ENCODE data around the gene TFIP11.
A peak's percentile ranks its signal among the peaks of the same experiment; 100 is the strongest.

TFIP11 gene

GRCh38 chr22:26476705-26477340 lies 35.5 kb downstream of the TFIP11 start:
- no peak for DNase-seq

DNA sequence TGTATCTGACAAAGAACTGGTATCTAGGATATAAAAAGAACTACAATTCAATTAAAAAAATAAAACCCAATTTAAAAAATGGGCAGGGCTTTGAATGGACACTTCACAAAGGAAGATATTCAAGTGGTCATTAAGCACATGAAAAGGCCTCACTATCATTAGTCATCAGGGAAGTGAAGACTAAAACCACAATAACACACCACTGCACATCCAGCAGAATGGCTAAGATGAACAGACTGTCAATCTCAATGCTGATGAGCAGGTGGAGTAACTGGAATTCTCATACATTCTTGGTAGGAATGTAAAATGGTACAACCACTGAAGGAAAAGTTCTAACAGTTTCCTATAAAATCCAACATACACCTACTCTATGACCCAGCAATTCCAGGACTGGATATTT lies 37.6 kb downstream of the TFIP11 start:
- no peak for DNase-seq

DNA sequence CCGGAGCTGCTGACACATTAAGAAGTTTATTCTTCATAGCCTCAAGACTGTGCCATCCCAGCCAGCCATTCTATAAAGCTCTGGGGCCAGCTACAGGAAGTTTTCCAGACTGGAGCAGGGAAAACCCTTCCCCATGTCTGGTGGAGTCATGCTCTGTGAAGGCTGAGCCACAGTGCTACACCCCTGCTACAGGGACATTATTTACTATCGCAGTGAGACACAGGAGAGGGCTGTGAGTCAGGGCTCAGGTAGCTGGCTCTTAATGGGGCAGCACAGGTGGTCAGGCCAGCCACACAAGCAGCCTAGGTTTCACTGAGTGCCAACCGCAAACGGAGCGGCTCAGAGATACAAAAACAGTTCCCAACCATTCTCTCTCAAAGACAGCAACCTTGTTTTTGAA lies 40.8 kb downstream of the TFIP11 start:
- no peak for DNase-seq

DNA sequence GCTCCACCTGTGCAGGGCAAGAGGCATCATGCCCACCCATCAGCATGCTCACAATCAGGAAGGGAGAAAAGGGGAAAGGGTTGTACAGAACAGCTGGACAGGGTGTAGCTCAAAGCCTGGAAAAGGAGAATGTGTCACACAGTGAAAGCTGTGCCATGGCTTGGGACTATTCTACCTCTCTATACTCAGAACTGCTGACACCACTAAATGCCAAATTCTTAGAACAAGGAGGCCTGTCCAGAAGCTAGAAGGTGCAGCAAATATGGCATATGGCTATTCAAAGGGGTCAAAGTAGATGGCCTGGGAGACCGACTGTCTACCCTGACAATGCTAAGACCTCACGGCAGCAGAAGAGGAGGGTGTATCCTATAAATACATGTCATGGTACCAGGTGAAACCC lies 41.5 kb downstream of the TFIP11 start:
- DNase-seq: no peak

DNA sequence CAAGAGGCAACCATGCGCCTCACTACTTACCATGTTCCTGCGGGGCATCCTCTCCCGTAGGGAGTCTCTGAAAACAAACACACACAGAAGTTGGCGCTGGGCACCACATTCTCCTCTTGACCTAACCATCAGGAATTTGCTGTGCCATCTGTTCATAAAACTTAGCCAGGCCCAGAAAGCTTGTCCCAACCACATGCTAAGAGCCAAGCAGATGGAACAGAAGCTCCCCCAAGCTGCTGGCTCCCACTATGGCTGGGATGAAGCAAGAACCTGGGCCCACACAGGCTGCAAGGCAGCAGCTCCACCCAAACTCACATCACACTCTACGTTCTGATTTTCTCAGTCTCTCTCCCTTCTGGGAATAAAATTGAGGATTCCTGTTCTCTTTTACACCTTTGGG lies 46.1 kb downstream of the TFIP11 start:
- DNase-seq: no peak

DNA sequence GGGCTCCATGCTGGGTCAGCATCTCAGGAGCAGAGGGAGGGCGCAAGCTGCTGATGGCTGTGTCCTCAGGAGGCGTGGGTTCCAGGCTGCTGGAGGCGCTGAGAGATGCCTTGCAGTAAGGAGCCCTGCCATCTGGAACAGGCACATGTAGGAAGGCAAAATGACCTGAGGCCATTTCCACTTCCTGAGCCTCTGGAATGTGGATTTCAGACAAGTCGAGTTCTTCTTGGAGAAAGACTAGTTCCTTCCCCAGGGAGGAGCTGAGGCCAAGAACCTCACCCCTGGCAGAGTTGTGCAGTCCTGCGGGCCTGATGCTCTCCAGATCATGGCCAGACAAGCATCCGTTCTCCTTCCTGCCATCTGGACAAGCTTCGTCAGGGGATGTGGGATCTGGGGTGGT lies 48.0 kb downstream of the TFIP11 start:
- no peak for DNase-seq

DNA sequence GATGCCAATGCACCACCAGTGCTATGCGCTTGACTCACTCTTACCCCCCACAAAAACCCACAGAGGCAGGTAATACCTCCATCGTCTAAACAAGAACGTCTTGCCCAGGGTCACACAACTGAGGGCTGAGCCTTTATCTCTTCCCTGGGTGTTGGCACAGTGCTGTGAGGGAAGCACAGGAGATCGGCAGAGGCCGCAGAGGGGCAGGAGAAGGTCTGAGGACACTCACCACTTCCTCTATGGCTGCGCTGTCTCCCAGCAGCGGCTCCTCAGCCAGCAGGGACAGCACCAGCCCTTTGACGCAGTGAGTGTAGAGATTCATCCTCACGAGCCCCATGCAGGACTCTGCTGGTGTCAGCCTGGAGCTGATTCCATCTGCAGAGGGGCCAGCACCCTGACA lies 48.6 kb downstream of the TFIP11 start:
- no peak for DNase-seq

GRCh38 chr22:26463101-26463661 lies 49.1 kb downstream of the TFIP11 start:
- DNase-seq: no peak

DNA sequence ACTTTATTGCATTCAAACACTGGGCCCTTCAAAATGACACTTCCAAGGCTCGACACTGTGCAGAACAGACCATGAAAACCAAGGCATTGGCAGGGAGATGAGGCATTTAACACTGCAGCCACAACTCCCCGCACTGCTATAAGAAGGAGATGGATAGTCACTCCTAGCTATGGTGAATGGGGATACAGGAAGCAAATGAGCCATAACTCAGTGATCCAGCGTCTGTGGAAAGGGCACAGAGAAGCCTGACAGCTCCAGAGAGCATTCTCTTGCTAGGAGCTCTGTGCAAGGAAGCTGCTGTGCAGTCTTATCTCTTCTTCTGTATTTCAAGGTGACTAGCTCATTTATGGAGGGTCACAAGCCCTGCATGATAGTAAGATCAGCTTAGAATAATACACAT lies 49.6 kb downstream of the TFIP11 start:
- no peak for DNase-seq

DNA sequence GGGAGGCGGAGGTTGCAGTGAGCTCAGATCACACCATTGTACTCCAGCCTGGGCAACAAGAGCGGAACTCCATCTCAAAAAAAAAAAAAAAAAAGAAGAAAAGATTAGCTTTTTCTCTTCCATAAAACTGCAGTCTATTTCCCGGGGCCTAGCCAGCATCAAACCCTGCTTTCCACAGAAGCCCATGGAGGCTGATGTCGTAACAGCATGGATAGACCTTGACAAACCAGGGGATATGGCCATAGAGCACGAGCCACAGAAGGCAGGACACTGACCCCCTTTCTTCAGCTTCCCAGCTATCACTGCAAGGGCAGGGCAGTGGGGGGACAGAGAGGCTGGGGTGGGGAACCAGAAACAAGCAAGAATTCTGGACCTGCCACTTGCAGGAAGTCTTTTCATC lies 50.2 kb downstream of the TFIP11 start:
- no peak for DNase-seq

GRCh38 chr22:26461188-26461810 lies 51.0 kb downstream of the TFIP11 start:
- peak; percentile 36 for DNase-seq

GRCh38 chr22:26460202-26460601 lies 52.1 kb downstream of the TFIP11 start:
- DNase-seq: no peak

DNA sequence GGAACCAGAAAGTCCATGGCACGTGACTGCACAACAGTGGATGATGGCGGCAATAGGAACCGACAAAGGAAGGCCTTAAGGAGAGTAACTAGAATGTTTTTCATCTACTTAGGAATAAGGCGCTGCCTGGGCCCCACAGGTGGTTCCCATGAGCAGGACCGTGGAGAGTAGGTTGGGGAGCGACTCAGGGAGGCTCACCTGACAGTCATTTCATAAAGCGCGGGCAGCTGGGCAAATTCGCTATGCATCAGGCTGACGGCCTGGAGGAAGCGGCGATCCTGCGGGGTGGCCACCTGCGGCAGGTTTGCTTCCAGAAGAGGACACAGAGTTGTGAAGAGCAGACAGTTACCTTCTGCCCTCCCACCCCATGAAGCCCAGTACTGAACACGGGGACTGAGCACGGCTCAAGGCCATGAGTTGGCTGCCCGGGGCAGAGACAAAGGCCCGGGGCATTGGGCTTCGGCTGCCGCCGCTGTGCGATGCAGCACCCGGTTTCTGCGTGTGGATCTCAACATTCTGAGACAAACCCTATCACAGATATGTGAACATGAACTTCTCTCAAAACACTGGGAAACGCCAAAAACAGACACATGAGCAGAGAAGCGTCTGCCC lies 54.5 kb downstream of the TFIP11 start:
- DNase-seq: no peak

- no peak for DNase-seq
Observed at GRCh38 chr22:26453812-26454500, 58.3 kb downstream of the TFIP11 start.

GRCh38 chr22:26453216-26453615 lies 59.1 kb downstream of the TFIP11 start:
- no peak for DNase-seq

DNA sequence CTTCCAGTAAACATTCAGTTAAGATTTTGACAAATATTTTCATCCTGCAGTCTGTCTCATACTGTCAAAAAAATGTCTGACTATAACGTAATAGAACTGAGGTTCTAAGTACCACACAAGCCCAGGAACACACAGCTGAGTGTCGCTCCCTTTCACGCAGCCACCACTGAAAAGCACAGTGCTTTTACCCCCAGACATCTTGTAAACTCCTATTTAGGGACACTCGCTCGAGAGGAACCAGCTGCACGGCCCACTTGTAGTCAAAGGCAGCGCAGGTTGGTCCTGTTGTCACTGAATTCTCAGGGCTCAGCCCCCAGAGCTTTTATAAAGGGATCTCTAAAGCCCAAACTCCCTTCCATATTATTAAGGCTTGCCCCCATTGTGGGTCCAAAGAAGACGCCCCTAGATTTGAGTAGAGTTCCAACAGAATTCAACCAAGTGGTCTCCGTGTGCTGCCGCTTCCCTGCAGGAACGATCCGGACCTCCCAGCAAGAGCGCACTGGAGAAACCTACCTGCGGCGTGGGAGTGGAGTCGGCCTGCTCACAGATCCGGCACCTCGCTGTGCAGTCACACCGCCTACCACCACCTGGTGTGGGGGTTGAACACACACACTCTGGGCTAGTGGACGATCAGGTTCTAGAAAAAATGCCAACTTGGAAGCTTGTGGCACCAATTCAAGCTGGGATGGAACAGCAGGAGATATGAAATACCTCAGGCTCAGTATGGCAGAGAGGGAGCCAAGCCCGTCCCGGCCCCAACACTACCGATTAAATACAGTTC lies 59.8 kb downstream of the TFIP11 start:
- DNase-seq: no peak

DNA sequence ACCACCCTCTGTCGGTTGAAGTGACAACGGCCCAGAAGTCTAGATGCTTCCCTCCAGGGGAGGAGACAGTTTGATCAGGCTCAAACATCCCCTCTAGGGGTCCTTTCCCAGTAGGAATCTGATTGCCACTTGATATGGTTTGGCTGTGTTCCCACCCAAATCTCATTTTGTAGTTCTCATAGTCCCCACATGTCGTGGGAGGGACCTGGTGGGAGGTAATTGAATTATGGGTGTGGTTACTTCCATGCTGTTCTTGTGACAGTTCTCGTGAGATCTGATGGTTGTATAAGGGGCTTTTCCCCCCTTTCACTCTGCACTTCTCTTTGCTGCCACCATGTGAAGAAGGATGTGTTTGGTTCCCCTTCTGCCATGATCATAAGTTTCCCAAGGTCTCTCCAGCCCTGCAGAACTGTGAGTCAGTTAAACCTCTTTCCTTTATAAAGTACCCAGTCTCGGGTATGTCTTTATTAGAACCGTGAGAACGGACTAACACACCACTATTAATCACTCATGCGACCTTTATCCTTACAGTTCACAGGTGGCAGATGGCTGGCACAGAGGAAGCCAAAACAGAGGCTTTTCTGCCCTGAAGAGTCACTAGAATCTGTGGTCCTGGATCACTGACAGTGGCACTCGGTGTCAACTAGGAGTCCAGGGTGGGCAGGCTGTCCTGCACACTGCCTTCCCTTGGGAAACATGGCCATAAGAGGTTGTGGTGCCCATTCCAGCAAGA lies 61.7 kb downstream of the TFIP11 start:
- no peak for DNase-seq

GRCh38 chr22:26448941-26449340 lies 63.3 kb downstream of the TFIP11 start:
- no peak for DNase-seq

- DNase-seq: no peak
Observed at GRCh38 chr22:26448334-26448733, 63.9 kb downstream of the TFIP11 start.

DNA sequence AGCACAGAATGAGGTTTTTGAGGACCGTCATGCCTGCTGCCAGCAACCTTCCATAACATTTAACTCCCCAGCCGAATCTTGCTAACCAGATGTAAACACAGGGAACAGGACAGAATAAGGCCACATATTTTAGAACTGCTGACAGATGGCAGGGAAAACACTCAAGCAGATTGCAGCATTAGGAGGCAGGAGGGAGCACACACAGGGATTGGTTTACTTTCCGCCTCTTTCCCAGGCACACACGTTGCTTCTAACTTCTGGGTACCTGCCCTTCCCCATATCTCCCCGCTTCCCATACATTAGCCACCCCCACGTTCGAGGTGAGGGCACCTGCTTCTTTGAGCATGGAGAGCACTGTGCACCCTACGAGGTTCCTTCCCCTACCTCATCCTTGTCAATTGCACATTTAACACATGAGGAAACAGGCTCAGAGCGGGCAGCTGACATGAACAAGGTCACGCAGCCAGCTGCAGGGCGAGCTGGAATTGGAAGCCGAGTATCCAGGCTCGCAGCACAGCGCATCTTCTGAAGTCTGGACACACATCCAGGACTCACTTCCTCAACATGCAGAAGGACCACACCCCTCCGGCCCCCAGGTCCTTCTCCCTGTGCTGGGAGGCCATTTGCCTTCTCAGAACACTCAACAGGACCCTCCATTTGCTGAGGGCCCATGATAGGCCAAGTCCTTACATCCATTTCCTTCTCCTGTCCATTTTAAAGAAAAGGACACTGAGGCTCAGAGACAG lies 64.5 kb downstream of the TFIP11 start:
- DNase-seq: no peak

- DNase-seq: no peak
Observed at GRCh38 chr22:26446808-26447515, 65.3 kb downstream of the TFIP11 start.

Measured in activated gamma-delta T cell treated with Interleukin-2 at 50 U/mL for 16 hours (primary cell).